Endothelial cell of umbilical vein (primary cell): ENCODE results near the gene ENTR1. TPM values are rescaled to one million over a fixed set of nuclear protein-coding genes. Genes with fewer than 3 reads are reported as not detected.

Source experiments
- BruUV-seq: library from RNA; stranded (reverse); fragments of 400-500 nt; replicated peaks from 2 replicates; lab custom pipeline; 2021; lab: Mats Ljungman, UMichigan
- CTCF ChIA-PET: fragments of 300-600, 350-600 bp; sonication (Branson Sonifier 250); formaldehyde crosslinking; loops from one replicate; lab custom pipeline; 2021; ENCODE audit warnings: antibody characterized with exemption, inconsistent platforms; lab: Charles Lee
- POLR2A ChIA-PET: fragments of 300-600, 350-600 bp; sonication (Branson Sonifier 250); formaldehyde crosslinking; loops from one replicate; lab custom pipeline; 2021; ENCODE audit warnings: antibody characterized with exemption, inconsistent platforms; lab: Charles Lee
- DNase-seq: peaks from one replicate; pipeline ENCODE4 v3.0.0-alpha.2; 2011; ENCODE audit warnings: low read depth, low spot score
- FAIRE-seq: peaks from 2 replicates; lab custom pipeline; 2011; peaks lifted over from hg19 to GRCh38; lab: Jason Lieb, UNC
- H2AFZ ChIP-seq: 2 replicates; pipeline ENCODE4 v1.6.0; 2012; ENCODE audit warnings: low read depth, low read length, control low read depth, inconsistent platforms
- H3K27ac ChIP-seq: 2 replicates; pipeline ENCODE4 v1.5.1; 2011; ENCODE audit warnings: low read depth, mild to moderate bottlenecking, control low read depth, low read length, moderate library complexity; ENCODE audit not compliant: insufficient read depth
- H3K27me3 ChIP-seq, 2 experiments: 2 replicates each; pipeline versions ENCODE4 v1.6.0 to v1.6.1; 2011; ENCODE audit warnings: low read length in 2 of 2, mixed read lengths in 1 of 2; ENCODE audit not compliant: control insufficient read depth in 2 of 2, insufficient read depth in 2 of 2
- H3K36me3 ChIP-seq, 2 experiments: 2 replicates in 1 of 2; 3 replicates in 1 of 2; pipeline ENCODE4 v1.5.1; 2011; ENCODE audit warnings: low read length in 2 of 2, mild to moderate bottlenecking in 1 of 2, moderate library complexity in 1 of 2; ENCODE audit not compliant: control insufficient read depth in 2 of 2, insufficient read depth in 2 of 2; ENCODE audit errors: extremely low read depth in 1 of 2
- H3K4me1 ChIP-seq: 3 replicates; pipeline ENCODE4 v1.5.1; 2011; ENCODE audit warnings: mild to moderate bottlenecking, low read length; ENCODE audit not compliant: control insufficient read depth, insufficient read depth; ENCODE audit errors: extremely low read depth
- H3K4me2 ChIP-seq: 2 replicates; pipeline ENCODE4 v1.6.1; 2011; ENCODE audit warnings: low read length, control low read depth, mixed read lengths; ENCODE audit not compliant: insufficient read depth
- H3K4me3 ChIP-seq, 3 experiments: fragments of 200-600 bp in 1 of 3; sonication (generic), shearing (Covaris generic) in 1 of 3; replicated peaks in 1 of 3; 2 replicates each; pipeline ENCODE4 v1.5.1; 2011 to 2016; ENCODE audit warnings: control low read depth in 3 of 3, low read length in 3 of 3, mild to moderate bottlenecking in 2 of 3, inconsistent platforms in 1 of 3, low read depth in 1 of 3, moderate library complexity in 1 of 3; ENCODE audit not compliant: insufficient read depth in 1 of 3
- H3K79me2 ChIP-seq: 2 replicates; pipeline ENCODE4 v1.6.0; 2012; ENCODE audit warnings: low read length, inconsistent platforms; ENCODE audit not compliant: control insufficient read depth, insufficient read depth
- H3K9ac ChIP-seq: replicated peaks from 2 replicates; pipeline ENCODE3; 2011; ENCODE audit warnings: low read length, control low read depth; ENCODE audit not compliant: insufficient read depth; ENCODE audit errors: extremely low read depth
- H3K9me1 ChIP-seq: replicated peaks from 3 replicates; pipeline ENCODE4 v1.6.0; 2011; ENCODE audit warnings: mild to moderate bottlenecking, low read length; ENCODE audit not compliant: control insufficient read depth, insufficient read depth; ENCODE audit errors: extremely low read depth
- H3K9me3 ChIP-seq: replicated peaks from 2 replicates; pipeline ENCODE4 v1.5.1; 2012; ENCODE audit warnings: low read length, inconsistent platforms; ENCODE audit not compliant: control insufficient read depth, insufficient read depth
- H4K20me1 ChIP-seq: replicated peaks from 2 replicates; pipeline ENCODE3; 2011; ENCODE audit warnings: mild to moderate bottlenecking, low read length; ENCODE audit not compliant: control insufficient read depth, insufficient read depth; ENCODE audit errors: extremely low read depth
- CTCF ChIP-seq, 2 donors: IDR thresholded peaks; 1 replicate in 1 of 2; 2 replicates in 1 of 2; pipeline ENCODE4 v1.5.1; 2011; ENCODE audit warnings: low read length in 2 of 2, mild to moderate bottlenecking in 2 of 2, moderate library complexity in 2 of 2, control low read depth in 1 of 2, inconsistent platforms in 1 of 2, low read depth in 1 of 2; ENCODE audit not compliant: insufficient read depth in 1 of 2; ENCODE audit errors: extremely low read depth in 1 of 2
- EZH2 ChIP-seq: IDR thresholded peaks from 2 replicates; pipeline ENCODE4 v1.6.1; 2012; ENCODE audit warnings: borderline replicate concordance, low read depth, mild to moderate bottlenecking, moderate library complexity, low read length, inconsistent platforms; ENCODE audit not compliant: severe bottlenecking
- FOS ChIP-seq: IDR thresholded peaks from 2 replicates; pipeline ENCODE4 v1.6.1; 2011; ENCODE audit warnings: mild to moderate bottlenecking, low read length, moderate library complexity, borderline replicate concordance; ENCODE audit not compliant: insufficient read depth
- GATA2 ChIP-seq: IDR thresholded peaks from 2 replicates; pipeline ENCODE4 v1.7.0; 2011; ENCODE audit warnings: low read depth, mild to moderate bottlenecking, moderate library complexity, mixed read lengths, low read length; ENCODE audit not compliant: insufficient read length, insufficient read depth
- JUN ChIP-seq: IDR thresholded peaks from 2 replicates; pipeline ENCODE4 v1.6.1; 2011; ENCODE audit warnings: borderline replicate concordance, low read depth; ENCODE audit not compliant: insufficient read length, insufficient read depth
- MAX ChIP-seq: IDR thresholded peaks from 2 replicates; pipeline ENCODE4 v1.6.1; 2011; ENCODE audit not compliant: insufficient read depth, insufficient read length
- MYC ChIP-seq: IDR thresholded peaks from one replicate; pipeline ENCODE4 v1.6.1; 2011; ENCODE audit warnings: mild to moderate bottlenecking, low read depth, low read length
- POLR2A ChIP-seq: IDR thresholded peaks from 2 replicates; pipeline ENCODE4 v1.6.1; 2012; ENCODE audit warnings: low read depth, mild to moderate bottlenecking, control low read depth, low read length
- POLR2AphosphoS5 ChIP-seq: IDR thresholded peaks from 2 replicates; pipeline ENCODE4 v1.6.1; 2012; ENCODE audit warnings: low read depth, mild to moderate bottlenecking, control low read depth, low read length, moderate library complexity; ENCODE audit not compliant: insufficient read depth
- dilution Hi-C: fragments of 300-500 bp; cut with MboI; formaldehyde crosslinking; loops from one replicate; pipeline ENCODE4 v1.15.0; 2019; ENCODE audit warnings: low sequenced_read_pairs; ENCODE audit not compliant: extremely low pct_ligation_motif_present
- intact Hi-C: fragments of 100-400 bp; cut with micrococcal nuclease; formaldehyde crosslinking; loops from one replicate; pipeline ENCODE4 v1.10.0; 2022
- polyA plus RNA-seq, 4 experiments: library from polyadenylated mRNA; depleted of rRNA in 3 of 4; stranded (reverse) in 3 of 4; unstranded in 1 of 4; fragments of >200 nt; gene quantifications; 2 replicates each; pipeline versions ENCODE4 v1.2.1 to v1.2.3, GENCODE V29; 2011 to 2012; ENCODE audit warnings: missing spikeins in 1 of 4
- total RNA-seq: library from RNA; stranded (reverse); gene quantifications from 2 replicates; pipeline ENCODE4 v1.2.3, GENCODE V29; 2021

The ENTR1 gene
- total and polyA plus RNA-seq, 2 donors (not counting 3 experiments of a cell fraction or from before 2014, with no cell fraction given), result 36.0 to 61.6 TPM

GRCh38 chr9:136380381-136380780, 30.0 kb downstream of the ENTR1 start:
- Histone ChIP-seq H3K36me3 (peaks cover 4 to 51% of the 10 kb centered on the region in 2 experiments), H3K9me3 (no peaks in the 10 kb centered on the region), H3K4me2 (no peak overlapping the region), H3K79me2 (no peaks in the 10 kb centered on the region), H4K20me1 (no peaks in the 10 kb centered on the region), H2AFZ (no peak overlapping the region), H3K9ac (no peak overlapping the region), H3K4me3 (no peak overlapping the region), H3K27me3 (no peaks in the 10 kb centered on the region), H3K9me1 (no peaks in the 10 kb centered on the region), H3K4me1 (no peaks in the 10 kb centered on the region), H3K27ac (no peak overlapping the region)
- TF ChIP-seq MAX (no peak), MYC (no peak), POLR2A (no peak), EZH2 (no peak), CTCF (IDR thresholded peaks at IDR 0.05; ENCODE audit: extremely low read depth in 1 of 2, insufficient read depth in 1 of 2, low read depth in 1 of 2, low read length in 2 of 2) (no peak), POLR2AphosphoS5 (no peak), JUN (no peak), GATA2 (no peak), FOS (no peak)
- ChIA-PET POLR2A (no interaction called here), CTCF (no interaction called here)
- no peak for DNase-seq
- intact Hi-C loops, result no loop called here
- dilution Hi-C loops, result no loop called here
- no TSS peak for BruUV-seq
- FAIRE-seq, result no peak
